Subcutaneous abdominal adipose tissue (tissue), 5 donors: ENCODE measurements around the gene RCAN2.
A peak's percentile ranks its signal among the peaks of the same experiment; 100 is the strongest.

Experiments
- H3K27ac ChIP-seq: one replicate; pipeline ENCODE4 v1.7.0; 2013; ENCODE audit warnings: low read depth, mild to moderate bottlenecking, inconsistent platforms, low read length, moderate library complexity
- H3K27me3 ChIP-seq, 5 donors: one replicate each; pipeline ENCODE4 v1.7.0; 2013; ENCODE audit warnings: low read length in 5 of 5, inconsistent platforms in 1 of 5; ENCODE audit not compliant: control insufficient read depth in 5 of 5, insufficient read depth in 4 of 5
- H3K36me3 ChIP-seq, 5 donors: one replicate each; pipeline ENCODE4 v1.7.0; 2013; ENCODE audit warnings: low read length in 5 of 5; ENCODE audit not compliant: control insufficient read depth in 5 of 5, insufficient read depth in 5 of 5
- H3K4me1 ChIP-seq, 5 donors: one replicate each; pipeline ENCODE4 v1.7.0; 2013; ENCODE audit warnings: low read length in 5 of 5, mild to moderate bottlenecking in 3 of 5, moderate library complexity in 1 of 5; ENCODE audit not compliant: control insufficient read depth in 5 of 5, insufficient read depth in 5 of 5
- H3K4me3 ChIP-seq, 5 donors: one replicate each; pipeline ENCODE4 v1.7.0; 2013; ENCODE audit warnings: low read length in 5 of 5, low read depth in 1 of 5
- H3K9ac ChIP-seq, 5 donors: one replicate each; pipeline ENCODE4 v1.7.0; 2013; ENCODE audit warnings: low read length in 5 of 5, mild to moderate bottlenecking in 4 of 5, moderate library complexity in 3 of 5
- H3K9me3 ChIP-seq, 5 donors: one replicate each; pipeline ENCODE4 v1.7.0; 2013; ENCODE audit warnings: low read length in 5 of 5; ENCODE audit not compliant: control insufficient read depth in 5 of 5
- donor health status: healthy.
- donor health status: healthy.
- donor health status: healthy.
- donor health status: healthy.
- donor health status: healthy.

RCAN2 gene

DNA sequence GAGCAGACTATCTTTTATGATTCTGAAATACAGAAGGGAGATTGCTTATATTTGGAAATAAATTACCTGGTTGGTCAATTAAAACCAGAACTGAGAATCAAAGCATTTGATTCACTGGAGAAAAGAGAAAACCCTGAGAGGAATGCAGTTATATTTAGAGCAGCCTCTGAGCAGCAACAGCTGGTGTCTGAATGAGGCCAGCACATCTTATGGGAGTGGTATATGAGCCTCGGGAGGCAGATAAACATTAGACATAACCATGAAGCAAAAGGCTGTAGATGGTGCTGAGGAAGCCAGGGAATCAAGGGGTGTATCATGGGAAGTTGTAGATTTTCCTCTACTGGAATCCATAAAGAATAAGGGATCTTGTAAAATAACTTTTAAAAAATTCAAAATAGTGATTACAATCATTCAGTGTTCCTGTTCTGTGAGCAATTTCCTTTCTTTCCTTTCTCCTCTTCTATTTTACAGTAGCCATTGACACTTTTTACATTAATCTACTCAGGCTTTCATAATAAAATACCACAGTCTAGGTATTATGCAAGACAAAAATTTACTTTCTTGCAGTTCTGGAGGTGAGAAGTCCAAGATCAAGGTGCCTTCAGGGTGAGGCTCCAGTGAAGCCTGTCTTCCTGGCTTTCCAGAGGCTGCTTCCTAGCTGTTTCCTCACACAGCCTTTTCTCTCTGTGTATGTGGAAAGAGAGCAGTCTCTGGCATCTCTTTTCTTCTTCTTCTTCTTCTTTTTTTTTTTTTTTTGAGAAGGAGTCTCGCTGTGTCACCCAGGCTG lies 287.7 kb downstream of the RCAN2 start:
- Histone ChIP-seq H3K4me1 (no peaks in the 10 kb centered on the region), H3K36me3 (no peaks in the 10 kb centered on the region), H3K27ac (no peak overlapping the region), H3K9ac (no peak overlapping the region), H3K27me3 (no peaks in the 10 kb centered on the region), H3K9me3 (peaks cover 0 to 6% (median 0%) of the 10 kb centered on the region in 5 donors), H3K4me3 (no peak overlapping the region)

DNA sequence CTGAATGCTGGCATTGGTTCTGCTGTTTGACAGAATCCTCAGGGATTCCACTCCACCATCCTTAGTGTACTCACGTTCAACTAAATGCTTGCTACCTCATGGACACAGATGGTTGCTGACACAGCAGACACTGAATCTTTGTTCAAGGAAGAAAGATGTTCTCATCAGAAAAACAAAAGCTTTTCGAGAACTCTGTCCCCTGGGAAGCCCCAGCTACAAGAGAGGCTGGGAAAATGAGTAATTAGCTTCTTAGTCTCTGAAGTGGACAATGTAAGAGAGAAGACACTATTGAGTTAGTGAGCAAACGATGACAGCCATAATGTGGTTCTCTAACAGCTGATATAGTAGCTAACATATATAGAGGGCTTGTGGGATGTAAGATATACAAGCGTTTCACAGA lies 289.5 kb downstream of the RCAN2 start:
- H3K36me3 ChIP-seq, result no peaks in the 10 kb centered on the region
- H3K9ac ChIP-seq, result no peak overlapping the region
- H3K9me3 ChIP-seq, result peaks cover 0 to 6% (median 0%) of the 10 kb centered on the region in 5 donors
- H3K27me3 ChIP-seq, result no peaks in the 10 kb centered on the region
- H3K4me3 ChIP-seq, result no peak overlapping the region
- no peak overlapping the region for H3K27ac ChIP-seq
- H3K4me1 ChIP-seq, result no peaks in the 10 kb centered on the region

DNA sequence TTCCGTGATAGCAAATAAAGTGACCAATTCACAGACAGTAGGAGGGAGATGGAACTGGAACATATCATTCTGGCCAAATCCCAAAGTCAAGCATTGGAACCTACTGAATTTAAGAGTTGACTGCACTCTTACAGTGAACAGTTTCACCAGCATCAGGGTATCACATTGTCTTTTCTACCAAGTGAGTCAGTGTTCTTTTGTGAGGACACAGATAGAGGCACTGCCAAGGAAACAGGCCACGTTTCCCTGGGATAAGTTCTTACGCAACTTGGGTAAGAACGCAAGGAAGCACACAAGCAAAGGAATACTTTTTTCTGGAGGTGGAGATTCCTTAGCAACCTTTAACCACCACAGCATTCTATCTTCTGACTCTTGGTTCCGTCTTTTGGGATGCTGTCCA lies 291.9 kb downstream of the RCAN2 start:
- no peak overlapping the region for H3K27ac ChIP-seq
- no peaks in the 10 kb centered on the region for H3K36me3 ChIP-seq
- no peaks in the 10 kb centered on the region for H3K4me1 ChIP-seq
- no peak overlapping the region for H3K9ac ChIP-seq
- H3K27me3 ChIP-seq, result no peaks in the 10 kb centered on the region
- H3K4me3 ChIP-seq, result no peak overlapping the region
- H3K9me3 ChIP-seq, result peaks cover 0 to 6% (median 0%) of the 10 kb centered on the region in 5 donors

DNA sequence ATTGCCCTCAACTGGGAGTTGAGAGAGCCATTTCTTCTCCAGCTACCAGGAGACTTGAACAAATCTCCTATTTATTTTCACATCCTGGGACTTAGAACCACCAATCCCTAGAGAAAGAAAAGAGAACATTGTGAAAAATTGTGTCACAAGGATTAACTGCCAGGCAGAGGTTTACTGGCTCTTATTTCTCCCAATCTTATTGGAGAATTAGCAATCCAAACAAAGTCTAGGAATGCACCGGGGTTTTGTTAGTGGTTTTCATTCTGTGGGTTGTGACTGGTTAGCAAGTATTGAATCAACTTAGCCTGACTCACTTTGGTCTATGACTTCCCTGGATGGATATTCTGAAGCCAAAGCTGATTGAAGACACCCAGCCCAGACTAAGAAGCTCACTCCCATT lies 299.3 kb downstream of the RCAN2 start:
- H3K4me3 ChIP-seq, result no peak overlapping the region
- H3K9ac ChIP-seq, result peak overlapping the region in 1 of 5 donors; percentile 20
- no peaks in the 10 kb centered on the region for H3K9me3 ChIP-seq
- peaks cover 0 to 4% (median 0%) of the 10 kb centered on the region in 5 donors for H3K4me1 ChIP-seq
- H3K27me3 ChIP-seq, result no peaks in the 10 kb centered on the region
- H3K27ac ChIP-seq, result no peak overlapping the region
- H3K36me3 ChIP-seq, result no peaks in the 10 kb centered on the region

DNA sequence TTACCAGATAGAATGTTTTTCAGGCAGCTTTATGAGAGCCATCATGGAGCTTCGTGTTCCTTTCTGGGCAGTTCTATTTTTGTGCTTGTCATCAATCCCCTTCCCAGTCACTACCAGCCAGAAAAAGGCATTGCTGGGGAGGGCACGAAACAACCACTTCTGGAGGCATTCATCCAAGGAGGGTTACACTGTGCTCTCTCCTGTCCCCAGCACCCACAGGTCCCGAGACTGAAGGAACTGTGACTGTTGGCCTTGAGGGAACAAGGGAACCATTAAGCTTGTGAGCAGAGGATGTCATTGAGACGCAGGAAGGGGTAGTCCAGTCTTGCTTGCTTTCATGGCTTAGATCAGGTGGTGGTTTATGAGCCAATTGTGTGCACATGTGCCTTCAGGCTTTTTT lies 300.4 kb downstream of the RCAN2 start:
- no peak overlapping the region for H3K9ac ChIP-seq
- H3K4me3 ChIP-seq, result no peak overlapping the region
- H3K27ac ChIP-seq, result no peak overlapping the region
- no peaks in the 10 kb centered on the region for H3K27me3 ChIP-seq
- no peaks in the 10 kb centered on the region for H3K36me3 ChIP-seq
- no peaks in the 10 kb centered on the region for H3K9me3 ChIP-seq
- peaks cover 0 to 9% (median 0%) of the 10 kb centered on the region in 5 donors for H3K4me1 ChIP-seq

DNA sequence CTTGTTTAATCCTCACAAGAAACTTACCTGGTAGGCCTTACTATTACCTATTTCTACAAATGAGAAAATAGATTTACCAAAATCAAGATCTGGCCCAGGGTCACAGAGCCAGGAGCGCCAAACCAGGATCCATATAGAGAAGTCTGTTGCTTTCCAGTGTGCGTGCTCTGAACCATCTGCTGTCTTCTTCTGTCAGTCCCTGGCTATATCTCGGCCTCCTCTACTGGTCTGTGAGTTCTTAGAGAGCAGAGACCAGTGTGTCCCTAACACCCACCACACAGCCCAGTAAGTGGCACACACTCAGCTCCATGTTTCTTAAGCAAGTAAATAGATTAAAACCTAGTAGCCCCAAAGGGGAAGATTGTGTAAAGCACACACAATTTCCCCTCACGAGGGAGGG lies 301.5 kb downstream of the RCAN2 start:
- Histone ChIP-seq H3K4me1 (peaks cover 0 to 9% (median 5%) of the 10 kb centered on the region in 5 donors), H3K27ac (no peak overlapping the region), H3K9ac (no peak overlapping the region), H3K9me3 (no peaks in the 10 kb centered on the region), H3K27me3 (no peaks in the 10 kb centered on the region), H3K36me3 (no peaks in the 10 kb centered on the region), H3K4me3 (no peak overlapping the region)

DNA sequence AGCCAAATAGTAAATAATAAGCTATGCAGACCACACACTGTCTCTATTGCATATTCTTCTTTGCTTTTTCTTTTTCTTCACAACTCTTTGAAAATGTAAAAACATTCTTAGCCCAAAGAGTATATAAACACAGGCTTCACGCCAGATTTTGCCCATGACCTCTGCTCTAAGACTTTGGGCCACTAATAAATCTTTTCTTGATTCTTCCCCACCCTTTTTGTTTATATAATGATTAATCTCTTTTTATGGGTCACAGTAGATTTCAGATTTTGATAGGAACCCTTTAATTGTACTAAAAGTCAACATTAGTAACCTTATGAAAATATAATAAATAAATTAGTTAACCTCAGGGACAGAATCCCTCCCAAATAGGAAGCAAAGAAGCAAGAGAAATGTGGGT lies 304.7 kb downstream of the RCAN2 start:
- H3K36me3 ChIP-seq, result no peaks in the 10 kb centered on the region
- H3K9ac ChIP-seq, result no peak overlapping the region
- H3K27me3 ChIP-seq, result no peaks in the 10 kb centered on the region
- H3K9me3 ChIP-seq, result no peaks in the 10 kb centered on the region
- H3K4me1 ChIP-seq, result peaks cover 0 to 17% (median 13%) of the 10 kb centered on the region in 5 donors
- no peak overlapping the region for H3K4me3 ChIP-seq
- H3K27ac ChIP-seq, result no peak overlapping the region

DNA sequence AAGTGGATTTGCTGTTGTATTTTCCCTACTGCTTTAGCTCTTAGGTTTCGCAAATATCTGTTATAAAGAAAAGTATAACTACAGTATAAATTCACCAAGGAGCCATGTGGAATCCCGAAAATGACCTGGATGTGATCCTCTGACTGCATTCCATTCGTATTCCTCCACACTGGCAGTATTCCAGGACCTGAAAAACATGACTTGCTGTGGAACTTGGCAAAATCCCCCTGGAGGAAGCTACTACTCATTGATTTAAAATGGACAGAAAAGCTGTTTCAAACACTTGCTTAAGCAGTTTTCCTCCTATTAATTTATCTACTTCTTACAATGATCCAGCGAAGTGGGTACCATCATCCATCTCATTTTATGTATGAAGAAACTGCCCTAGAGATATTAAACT lies 307.1 kb downstream of the RCAN2 start:
- H3K9me3 ChIP-seq, result no peaks in the 10 kb centered on the region
- no peak overlapping the region for H3K4me3 ChIP-seq
- peaks cover 0 to 17% (median 13%) of the 10 kb centered on the region in 5 donors for H3K4me1 ChIP-seq
- no peaks in the 10 kb centered on the region for H3K36me3 ChIP-seq
- no peaks in the 10 kb centered on the region for H3K27me3 ChIP-seq
- H3K27ac ChIP-seq, result no peak overlapping the region
- peak overlapping the region in 1 of 5 donors; percentile 2 for H3K9ac ChIP-seq

DNA sequence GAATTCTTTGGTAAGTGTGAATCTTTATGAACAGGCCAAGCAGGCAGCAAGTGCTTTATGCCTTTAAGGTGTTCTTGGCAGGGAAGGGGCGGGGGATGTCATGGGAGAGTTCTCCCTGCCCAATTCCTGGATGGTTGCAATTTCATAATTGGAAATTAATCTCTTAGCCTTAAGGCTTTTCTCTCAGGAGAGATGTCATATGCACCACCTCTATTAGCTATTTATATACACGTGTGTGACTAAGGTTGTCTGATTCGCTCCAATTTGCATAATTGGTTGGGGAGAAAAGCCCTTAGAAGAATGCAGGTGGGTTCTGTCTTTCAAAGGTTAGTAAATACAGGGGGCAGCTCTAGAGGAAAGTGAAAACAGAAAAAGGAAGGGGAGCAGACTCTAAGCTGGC lies 315.3 kb downstream of the RCAN2 start:
- Histone ChIP-seq H3K9ac (no peak overlapping the region), H3K9me3 (no peaks in the 10 kb centered on the region), H3K4me1 (peaks cover 0 to 3% (median 2%) of the 10 kb centered on the region in 5 donors), H3K4me3 (no peak overlapping the region), H3K36me3 (no peaks in the 10 kb centered on the region), H3K27me3 (peaks cover 0 to 6% (median 3%) of the 10 kb centered on the region in 5 donors), H3K27ac (no peak overlapping the region)

DNA sequence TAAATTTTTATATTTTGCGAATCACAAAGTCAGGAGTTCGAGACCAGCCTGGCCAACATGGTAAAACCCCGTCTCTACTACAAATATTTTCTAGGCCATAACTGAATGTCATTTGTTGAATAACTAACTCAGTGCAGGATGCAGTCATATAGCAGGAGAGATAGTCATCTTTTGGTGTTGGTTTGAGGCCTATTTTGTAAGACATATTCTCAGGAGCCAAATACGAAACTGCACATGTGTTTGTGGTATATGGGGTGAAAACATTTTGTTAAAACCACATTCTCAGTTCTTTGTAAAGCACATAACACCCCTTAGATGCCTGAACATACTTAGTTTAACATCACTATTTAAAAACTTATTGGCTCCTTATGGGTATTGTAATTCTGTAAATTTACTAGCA lies 315.8 kb downstream of the RCAN2 start:
- Histone ChIP-seq H3K4me1 (peaks cover 0 to 8% (median 7%) of the 10 kb centered on the region in 5 donors), H3K4me3 (no peak overlapping the region), H3K27ac (no peak overlapping the region), H3K9ac (no peak overlapping the region), H3K27me3 (peaks cover 0 to 8% (median 3%) of the 10 kb centered on the region in 5 donors), H3K36me3 (no peaks in the 10 kb centered on the region), H3K9me3 (no peaks in the 10 kb centered on the region)
